Brain microvascular endothelial cell (primary cell): ENCODE results near the gene FBXL16.

Experiments
- DNase-seq: peaks from one replicate; pipeline ENCODE4 v3.0.0-alpha.2; 2020
- H3K27ac ChIP-seq: fragments of 250-450 bp; sonication (Bioruptor Pico); 2 replicates; pipeline ENCODE4 v1.5.1; 2020; ENCODE audit warnings: mild to moderate bottlenecking, moderate library complexity
- H3K27me3 ChIP-seq: fragments of 250-450 bp; sonication (Bioruptor Pico); replicated peaks from 2 replicates; pipeline ENCODE4 v1.5.1; 2020; ENCODE audit warnings: mild to moderate bottlenecking
- H3K36me3 ChIP-seq: fragments of 250-450 bp; sonication (Bioruptor Pico); replicated peaks from 2 replicates; pipeline ENCODE4 v1.5.1; 2020; ENCODE audit warnings: mild to moderate bottlenecking
- H3K4me3 ChIP-seq: 2 replicates; pipeline ENCODE4 v1.5.1; 2011; ENCODE audit warnings: low read depth, mild to moderate bottlenecking, control low read depth, low read length, moderate library complexity
- in situ Hi-C: cut with HindIII; loops from 2 replicates; pipeline ENCODE4 v1.10.0; 2017; ENCODE audit warnings: low sequenced_read_pairs, low pct_ligation_motif_present
- TF ChIP-seq, protein P1 (sequence below): IDR thresholded peaks from 2 replicates; pipeline ENCODE4 v1.5.1; 2011; ENCODE audit warnings: low read depth, mild to moderate bottlenecking, moderate library complexity, low read length, control low read depth, inconsistent platforms; ENCODE audit errors: missing control alignments

The FBXL16 gene

DNA sequence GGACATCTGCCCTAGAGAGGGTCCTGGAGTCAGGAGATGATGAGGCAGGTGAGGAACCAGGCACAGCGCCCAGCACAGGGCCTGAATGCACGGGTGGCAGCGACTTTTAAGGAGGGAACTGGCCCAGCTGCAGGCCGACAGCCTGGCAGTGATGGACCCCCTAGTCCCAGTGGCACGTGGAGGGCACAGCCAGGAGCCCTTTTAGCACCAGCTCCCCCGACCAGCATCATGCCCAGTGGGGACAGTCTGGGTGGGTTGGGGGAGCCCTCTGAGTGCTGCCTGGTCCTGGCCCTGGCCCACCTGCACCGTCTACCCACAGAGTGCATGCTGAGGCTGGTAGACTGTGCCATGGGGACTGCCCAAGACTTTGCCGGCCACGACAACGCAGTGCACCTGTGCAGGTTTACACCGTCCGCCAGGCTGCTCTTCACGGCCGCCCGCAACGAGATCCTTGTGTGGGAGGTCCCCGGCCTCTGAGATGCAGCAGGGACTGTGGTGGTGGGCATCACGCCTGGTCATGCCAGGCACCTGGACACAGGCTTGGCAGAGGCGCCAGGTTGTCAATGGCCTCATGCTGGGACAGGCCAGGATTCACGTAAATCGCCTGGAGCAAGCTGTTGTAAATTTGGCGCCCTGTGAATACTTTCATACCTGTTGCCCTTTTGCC, 38.4 kb downstream of the FBXL16 start:
- Histone ChIP-seq H3K27me3 (no peaks in the 10 kb centered on the region), H3K36me3 (peaks cover 29% of the 10 kb centered on the region), H3K4me3 (no peak overlapping the region), H3K27ac (no peak overlapping the region)
- TF ChIP-seq, protein P1, sequence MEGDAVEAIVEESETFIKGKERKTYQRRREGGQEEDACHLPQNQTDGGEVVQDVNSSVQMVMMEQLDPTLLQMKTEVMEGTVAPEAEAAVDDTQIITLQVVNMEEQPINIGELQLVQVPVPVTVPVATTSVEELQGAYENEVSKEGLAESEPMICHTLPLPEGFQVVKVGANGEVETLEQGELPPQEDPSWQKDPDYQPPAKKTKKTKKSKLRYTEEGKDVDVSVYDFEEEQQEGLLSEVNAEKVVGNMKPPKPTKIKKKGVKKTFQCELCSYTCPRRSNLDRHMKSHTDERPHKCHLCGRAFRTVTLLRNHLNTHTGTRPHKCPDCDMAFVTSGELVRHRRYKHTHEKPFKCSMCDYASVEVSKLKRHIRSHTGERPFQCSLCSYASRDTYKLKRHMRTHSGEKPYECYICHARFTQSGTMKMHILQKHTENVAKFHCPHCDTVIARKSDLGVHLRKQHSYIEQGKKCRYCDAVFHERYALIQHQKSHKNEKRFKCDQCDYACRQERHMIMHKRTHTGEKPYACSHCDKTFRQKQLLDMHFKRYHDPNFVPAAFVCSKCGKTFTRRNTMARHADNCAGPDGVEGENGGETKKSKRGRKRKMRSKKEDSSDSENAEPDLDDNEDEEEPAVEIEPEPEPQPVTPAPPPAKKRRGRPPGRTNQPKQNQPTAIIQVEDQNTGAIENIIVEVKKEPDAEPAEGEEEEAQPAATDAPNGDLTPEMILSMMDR, result no peak
- no peak for DNase-seq
- in situ Hi-C loops, result no loop called here

DNA sequence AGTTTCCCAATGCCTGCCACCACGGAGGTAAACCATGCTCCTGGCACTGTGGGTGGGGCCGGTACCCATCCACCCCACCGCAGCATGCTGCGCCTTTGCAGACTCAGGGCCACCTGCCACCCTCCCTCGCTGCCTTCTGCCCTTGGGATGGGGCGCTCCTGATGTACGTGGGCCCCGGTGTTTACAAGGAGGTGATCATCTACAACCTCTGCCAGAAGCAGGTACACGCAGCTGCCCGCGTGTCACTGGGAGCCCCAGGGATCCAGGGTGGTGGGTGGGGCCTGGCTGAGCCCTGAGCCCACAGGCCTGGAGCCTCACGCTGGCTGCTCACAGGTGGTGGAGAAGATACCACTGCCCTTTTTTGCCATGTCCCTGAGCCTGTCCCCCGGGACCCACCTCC, 39.0 kb downstream of the FBXL16 start:
- DNase-seq, result no peak
- Histone ChIP-seq H3K36me3 (peaks cover 24% of the 10 kb centered on the region), H3K27ac (no peak overlapping the region), H3K27me3 (no peaks in the 10 kb centered on the region), H3K4me3 (no peak overlapping the region)
- in situ Hi-C loops, result no loop called here
- TF ChIP-seq, protein P1, result no peak

DNA sequence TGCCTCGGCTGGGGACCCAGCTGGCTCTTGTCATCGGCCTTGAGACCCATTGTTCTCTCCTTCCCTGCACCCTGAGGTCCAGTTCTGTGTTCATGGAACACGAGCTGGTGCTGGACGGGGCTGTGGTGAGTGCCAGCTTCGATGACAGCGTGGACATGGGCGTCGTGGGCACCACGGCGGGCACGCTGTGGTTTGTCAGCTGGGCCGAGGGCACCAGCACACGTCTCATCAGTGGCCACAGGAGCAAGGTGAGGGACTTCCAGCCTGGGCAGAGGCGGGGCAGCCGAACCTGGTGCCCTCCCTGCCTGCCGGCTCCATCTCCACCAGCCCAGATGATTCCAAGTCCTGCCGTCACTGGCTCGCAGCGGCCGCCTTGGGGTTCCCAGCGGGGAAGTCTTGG, 43.0 kb downstream of the FBXL16 start:
- Histone ChIP-seq H3K27ac (no peak overlapping the region), H3K36me3 (peaks cover 6% of the 10 kb centered on the region), H3K4me3 (no peak overlapping the region), H3K27me3 (no peaks in the 10 kb centered on the region)
- TF ChIP-seq, protein P1, result no peak
- no peak for DNase-seq
- in situ Hi-C loops, result no loop called here

DNA sequence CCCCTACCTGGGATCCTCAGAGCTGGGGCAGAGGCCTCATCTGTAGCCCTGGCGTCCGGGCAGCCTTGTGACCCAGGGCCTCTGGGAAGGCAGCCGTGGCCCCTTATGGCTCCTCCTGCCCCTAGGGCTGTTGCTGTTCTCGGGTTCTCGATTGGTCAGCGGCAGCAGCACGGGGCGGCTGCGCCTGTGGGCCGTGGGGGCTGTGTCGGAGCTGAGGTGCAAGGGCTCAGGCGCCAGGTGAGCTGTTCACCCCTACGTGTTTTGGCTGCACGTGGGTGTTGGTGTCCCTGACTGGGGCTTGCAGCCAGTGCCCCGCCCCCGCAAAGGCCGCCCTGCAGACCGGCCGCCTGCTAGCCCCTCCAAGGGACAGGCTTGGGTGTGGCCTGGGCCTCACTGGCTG, 43.5 kb downstream of the FBXL16 start:
- DNase-seq, result no peak
- Histone ChIP-seq H3K27me3 (no peaks in the 10 kb centered on the region), H3K27ac (no peak overlapping the region), H3K4me3 (no peak overlapping the region), H3K36me3 (peaks cover 6% of the 10 kb centered on the region)
- in situ Hi-C loops, result no loop called here
- TF ChIP-seq, protein P1, result no peak

DNA sequence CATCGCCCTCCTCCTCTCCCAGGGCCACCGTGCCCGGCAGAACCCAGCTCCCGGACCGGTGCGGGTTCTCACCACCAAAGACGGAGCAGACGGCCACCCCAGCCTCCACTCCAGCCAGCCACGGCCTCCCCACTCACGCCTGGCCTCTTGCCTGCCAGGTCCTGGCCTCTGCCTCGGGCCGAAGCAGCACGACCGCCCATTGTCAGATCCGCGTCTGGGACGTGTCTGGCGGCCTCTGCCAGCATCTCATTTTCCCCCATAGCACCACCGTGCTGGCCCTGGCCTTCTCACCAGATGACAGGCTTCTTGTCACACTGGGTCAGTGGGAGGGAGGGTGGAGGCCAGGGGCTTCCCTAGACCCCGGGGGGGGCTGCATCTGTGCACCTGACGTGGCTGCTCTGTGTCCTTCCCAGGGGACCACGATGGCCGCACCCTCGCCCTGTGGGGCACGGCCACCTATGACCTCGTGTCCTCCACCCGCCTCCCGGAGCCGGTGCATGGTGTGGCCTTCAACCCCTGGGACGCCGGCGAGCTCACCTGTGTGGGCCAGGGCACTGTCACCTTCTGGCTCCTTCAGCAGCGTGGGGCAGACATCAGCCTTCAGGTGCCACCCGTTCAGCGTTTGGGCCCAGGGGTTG, 44.3 kb downstream of the FBXL16 start:
- TF ChIP-seq, protein P1, result peak; percentile 2
- Histone ChIP-seq H3K36me3 (peaks cover 8% of the 10 kb centered on the region), H3K4me3 (peak overlapping the region; percentile 15), H3K27me3 (no peaks in the 10 kb centered on the region), H3K27ac (no peak overlapping the region)
- in situ Hi-C loops, result no loop called here
- no peak for DNase-seq
